Ectodermal cell (in vitro differentiated cells): Measurements from ENCODE around the gene CSNK1G3. TPM values are rescaled to one million over a fixed set of nuclear protein-coding genes. Genes with fewer than 3 reads are reported as not detected.
"Not testable (repeated sequence)": the region's sequence is repeated elsewhere in the genome, so short reads cannot be mapped to it uniquely, and the experiment has no call there.

Experiments
- H3K27ac ChIP-seq: 2 replicates; pipeline ENCODE4 v1.7.0; 2013; ENCODE audit warnings: mild to moderate bottlenecking, low read depth, low read length; ENCODE audit not compliant: insufficient read depth, poor library complexity, severe bottlenecking
- H3K27me3 ChIP-seq: 2 replicates; pipeline ENCODE4 v1.7.0; 2013; ENCODE audit warnings: mild to moderate bottlenecking, low read length; ENCODE audit not compliant: insufficient read depth, control insufficient read depth, poor library complexity, severe bottlenecking
- H3K36me3 ChIP-seq: one replicate; pipeline ENCODE4 v1.7.0; 2013; ENCODE audit warnings: low read length; ENCODE audit not compliant: control insufficient read depth, insufficient read depth
- H3K4me1 ChIP-seq: one replicate; pipeline ENCODE4 v1.7.0; 2013; ENCODE audit warnings: low read length; ENCODE audit not compliant: control insufficient read depth, insufficient read depth
- H3K4me3 ChIP-seq: 2 replicates; pipeline ENCODE4 v1.7.0; 2013; ENCODE audit warnings: low read depth, low read length, control low read depth; ENCODE audit not compliant: insufficient read depth
- H3K9me3 ChIP-seq: 2 replicates; pipeline ENCODE4 v1.7.0; 2013; ENCODE audit warnings: mild to moderate bottlenecking, low read length, moderate library complexity; ENCODE audit not compliant: control insufficient read depth
- WGBS, 2 experiments: methylation state at CpG; one replicate each; pipeline ENCODE4 v1.1.7; 2013; ENCODE audit warnings: missing lambda C conversion rate in 2 of 2; 5-methylcytosine and 5-hydroxymethylcytosine counted together
- polyA plus RNA-seq, 4 experiments: library from polyadenylated mRNA; stranded (reverse); fragments of 50-300 nt; gene quantifications; one replicate each; pipeline ENCODE4 v1.2.3, GENCODE V29; 2013

The CSNK1G3 gene
- polyA plus RNA-seq (2013, experiment 1 of 4) = 45.5 TPM
- polyA plus RNA-seq (2013, experiment 2 of 4) = 45.3 TPM
- polyA plus RNA-seq (2013, experiment 3 of 4) = 45.5 TPM
- 44.9 TPM for polyA plus RNA-seq (2013, experiment 4 of 4)

DNA sequence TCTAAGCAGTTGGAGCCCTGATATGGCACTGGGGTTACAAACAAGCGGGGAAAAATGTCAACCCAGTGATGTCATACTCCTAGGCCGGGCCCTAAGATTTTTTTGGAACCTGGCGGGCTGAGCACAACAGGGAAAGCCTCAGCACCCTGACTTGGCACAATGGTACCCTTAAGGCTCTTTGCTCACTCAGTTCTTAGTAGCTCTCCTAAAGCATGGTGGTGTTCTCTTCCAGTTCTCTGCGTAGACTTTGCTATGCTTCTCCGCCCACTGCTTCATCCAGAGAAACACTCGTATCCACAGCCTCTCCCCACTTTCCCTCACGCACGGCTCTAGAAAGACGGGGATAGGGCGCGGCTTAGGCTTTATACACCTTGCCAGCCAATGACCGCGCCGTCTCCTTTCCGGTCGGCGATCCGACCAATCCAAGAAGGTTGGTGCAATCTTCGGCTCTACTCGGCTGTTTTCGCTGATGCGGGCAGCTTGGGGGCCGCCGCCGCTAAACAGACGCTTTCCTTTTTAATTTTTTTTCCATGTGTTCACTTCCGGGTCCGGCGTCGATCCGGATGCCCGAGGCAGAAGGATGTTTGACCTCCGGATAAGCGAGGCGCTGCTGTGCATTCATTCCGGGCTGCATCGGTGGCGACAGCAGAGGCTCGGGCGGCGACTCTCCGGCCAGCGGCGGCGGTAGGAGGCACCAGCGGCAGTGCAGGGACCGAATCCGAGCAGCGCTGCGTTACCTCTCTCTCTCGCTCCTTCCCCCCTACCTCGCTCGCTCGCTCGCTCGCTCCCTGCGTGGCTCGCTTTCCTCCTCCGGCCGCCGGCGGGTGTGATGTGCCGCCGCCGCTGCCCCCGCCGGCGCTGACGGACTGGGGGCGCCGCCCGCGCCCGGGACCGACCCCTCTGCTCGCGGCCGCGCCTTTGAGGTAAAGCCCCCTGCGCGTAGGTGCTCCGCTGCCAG lies at the start of gene CSNK1G3:
TSS of gene CSNK1G3 (plus strand) at position 530 of the 958 bp plus-strand sequence. CDS start 33,487 bp downstream, outside the sequence.
- Histone ChIP-seq H3K4me1 (peaks cover 17% of the 10 kb centered on the region), H3K27ac (peak within 1 kb of the TSS; percentile 91), H3K36me3 (no peaks in the 10 kb centered on the region), H3K27me3 (no peaks in the 10 kb centered on the region), H3K4me3 (peak within 1 kb of the TSS; percentile 82), H3K9me3 (no peaks in the 10 kb centered on the region)
- 1% methylated on average over 82 of the region's 82 CpGs for WGBS, 2 experiments

GRCh38 chr5:123466839-123467238 lies 45.1 kb upstream of the CSNK1G3 start:
- H3K27ac ChIP-seq = not testable (repeated sequence)
- WGBS, 2 experiments = 76 to 94% methylated on average over 1 of the region's 1 CpG

DNA sequence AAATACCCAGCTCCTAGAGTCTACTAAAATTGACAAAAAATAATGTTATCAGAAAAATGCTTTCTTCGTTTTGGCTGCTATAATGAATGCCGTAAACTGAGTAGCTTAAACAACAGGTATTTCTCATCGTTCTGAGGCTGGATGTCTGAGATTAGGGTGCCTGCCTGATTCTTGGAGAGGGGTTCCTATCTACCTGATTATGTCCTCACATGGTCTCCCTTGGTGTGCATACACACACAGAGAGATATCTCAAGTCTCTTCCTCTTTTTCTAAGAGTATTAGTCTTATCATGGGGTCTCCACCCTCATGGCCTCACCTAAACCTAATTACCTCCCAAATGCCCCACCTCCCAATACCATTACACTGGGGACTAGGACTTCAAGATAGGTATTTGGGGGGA lies 40.6 kb upstream of the CSNK1G3 start:
- H3K27me3 ChIP-seq = no peaks in the 10 kb centered on the region

More at GRCh38 chr5:123466839-123467238, 45.1 kb upstream of the CSNK1G3 start:
- H3K4me1 ChIP-seq, H3K36me3 ChIP-seq, H3K9me3 ChIP-seq, H3K4me3 ChIP-seq, H3K27me3 ChIP-seq: not testable (repeated sequence)

DNA sequence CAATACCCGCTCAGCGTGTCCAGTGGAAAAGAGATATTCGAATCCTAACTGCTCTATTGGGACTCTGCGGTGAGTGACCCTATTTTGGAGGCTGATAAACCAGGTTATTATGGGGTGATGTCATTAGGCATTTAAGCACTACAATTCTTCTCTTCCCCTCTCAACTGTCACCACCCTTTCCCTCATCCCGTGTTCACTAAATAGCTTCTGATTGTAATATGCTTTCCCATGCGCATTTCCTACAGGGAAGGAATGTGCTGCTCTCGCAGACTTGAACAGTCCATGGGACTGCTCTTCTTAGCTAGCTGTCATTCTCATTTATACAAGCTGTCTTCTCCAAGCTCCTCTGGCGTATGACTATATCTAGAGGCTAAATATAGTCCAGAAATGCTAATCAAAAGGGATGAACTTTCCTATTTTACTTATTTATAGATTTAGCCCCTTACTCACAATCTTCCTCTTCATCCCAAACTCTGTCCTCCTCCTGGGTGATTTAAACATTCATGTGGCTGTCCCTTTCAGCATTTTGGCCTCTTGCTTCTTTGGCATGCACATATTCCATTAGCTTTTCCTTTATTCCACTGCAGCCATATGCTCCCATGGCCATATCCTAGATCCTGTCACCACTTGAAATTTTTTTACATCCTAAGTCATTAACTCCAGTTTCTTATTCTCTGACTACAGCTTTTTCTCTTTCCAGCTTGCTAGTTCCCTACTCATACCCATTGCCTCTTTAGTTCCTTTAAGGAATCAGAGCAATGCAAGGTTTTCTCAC lies 39.6 kb upstream of the CSNK1G3 start:
- Histone ChIP-seq H3K27ac (no peak overlapping the region), H3K36me3 (no peaks in the 10 kb centered on the region), H3K4me1 (no peaks in the 10 kb centered on the region), H3K4me3 (no peak overlapping the region), H3K27me3 (no peaks in the 10 kb centered on the region), H3K9me3 (no peaks in the 10 kb centered on the region)
- 86 to 88% methylated on average over 8 of the region's 8 CpGs for WGBS, 2 experiments

More for the DNA sequence above, 40.6 kb upstream of the CSNK1G3 start:
- no peak overlapping the region for H3K27ac ChIP-seq
- no peak overlapping the region for H3K4me3 ChIP-seq
- H3K4me1 ChIP-seq = no peaks in the 10 kb centered on the region
- 94 to 100% methylated on average over 3 of the region's 3 CpGs for WGBS, 2 experiments
- H3K36me3 ChIP-seq = no peaks in the 10 kb centered on the region
- no peaks in the 10 kb centered on the region for H3K9me3 ChIP-seq

DNA sequence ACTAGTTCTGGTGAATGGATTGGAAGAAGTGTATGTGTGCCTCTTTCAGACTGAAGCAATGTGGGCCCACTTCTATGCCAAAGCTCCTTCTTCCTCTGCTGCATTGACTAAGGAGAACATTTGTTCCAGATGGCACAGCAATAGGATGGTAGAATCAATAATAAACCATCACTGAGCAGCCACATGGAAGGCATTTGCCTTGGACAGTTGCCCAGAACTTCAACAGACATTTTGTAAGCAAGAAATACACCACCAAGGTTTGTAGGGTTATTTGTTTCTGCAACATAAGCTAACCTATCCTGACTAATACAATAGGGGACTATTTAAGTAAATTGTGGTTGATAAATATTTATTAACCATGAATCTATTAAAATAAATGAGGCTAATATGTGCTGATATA lies 37.7 kb upstream of the CSNK1G3 start:
- Histone ChIP-seq H3K9me3 (no peaks in the 10 kb centered on the region), H3K4me3 (no peak overlapping the region), H3K36me3 (no peaks in the 10 kb centered on the region), H3K27ac (no peak overlapping the region), H3K4me1 (no peaks in the 10 kb centered on the region), H3K27me3 (no peaks in the 10 kb centered on the region)

DNA sequence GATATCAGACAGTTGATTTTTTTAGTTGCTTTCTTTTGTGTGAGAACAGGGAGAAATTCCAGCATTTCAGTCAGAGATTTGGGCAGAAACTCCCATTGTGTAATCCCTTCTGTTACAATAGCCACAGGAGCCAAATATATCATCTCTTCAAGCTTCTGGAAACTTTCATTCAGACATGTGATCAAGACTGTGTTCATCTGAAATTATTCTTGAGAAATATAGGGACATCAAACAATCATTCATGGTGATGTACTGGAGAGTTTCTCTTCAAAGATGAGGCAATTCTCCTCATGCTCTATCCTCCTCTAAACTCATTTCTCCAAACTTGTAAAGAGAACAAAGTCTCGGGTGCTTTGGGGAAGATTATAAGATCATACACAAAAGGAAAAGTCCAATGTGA lies 35.2 kb upstream of the CSNK1G3 start:
- Histone ChIP-seq H3K9me3 (no peaks in the 10 kb centered on the region), H3K4me1 (no peaks in the 10 kb centered on the region), H3K36me3 (no peaks in the 10 kb centered on the region), H3K27ac (no peak overlapping the region), H3K4me3 (no peak overlapping the region), H3K27me3 (no peaks in the 10 kb centered on the region)
- WGBS, 2 experiments = 96 to 100% methylated on average over 1 of the region's 1 CpG

DNA sequence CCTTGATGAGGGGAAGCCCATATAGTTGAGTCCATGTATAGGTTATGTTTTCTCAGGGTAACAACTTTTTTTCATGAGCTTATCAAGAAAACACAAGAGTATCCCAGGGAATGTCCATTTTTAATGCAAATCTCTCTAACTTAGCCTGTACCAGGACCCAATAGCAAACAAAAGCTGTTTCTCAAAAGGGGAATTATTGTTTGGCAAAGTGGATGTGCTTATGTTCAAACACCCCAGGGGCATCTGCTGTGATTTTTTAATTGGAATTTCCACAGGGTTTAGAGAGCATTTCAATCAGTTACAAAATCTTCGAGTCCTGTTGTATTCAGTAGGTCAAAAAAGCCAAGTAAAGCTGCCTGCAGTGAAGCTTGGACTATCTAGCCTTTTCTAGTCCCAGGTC lies 33.4 kb upstream of the CSNK1G3 start:
- Histone ChIP-seq H3K4me3 (no peak overlapping the region), H3K9me3 (no peaks in the 10 kb centered on the region), H3K36me3 (no peaks in the 10 kb centered on the region), H3K4me1 (no peaks in the 10 kb centered on the region), H3K27ac (no peak overlapping the region), H3K27me3 (no peaks in the 10 kb centered on the region)
- 92 to 97% methylated on average over 1 of the region's 1 CpG for WGBS, 2 experiments

GRCh38 chr5:123482258-123482657 lies 29.7 kb upstream of the CSNK1G3 start:
- WGBS, 2 experiments = 92 to 94% methylated on average over 4 of the region's 4 CpGs

GRCh38 chr5:123483446-123484077 lies 28.4 kb upstream of the CSNK1G3 start:
- H3K36me3 ChIP-seq = no peaks in the 10 kb centered on the region
- H3K27me3 ChIP-seq = no peaks in the 10 kb centered on the region
- no peak overlapping the region for H3K27ac ChIP-seq
- H3K4me3 ChIP-seq = no peak overlapping the region
- no peaks in the 10 kb centered on the region for H3K9me3 ChIP-seq
- H3K4me1 ChIP-seq = no peaks in the 10 kb centered on the region

More at GRCh38 chr5:123482258-123482657, 29.7 kb upstream of the CSNK1G3 start:
- Histone ChIP-seq H3K4me3 (no peak overlapping the region), H3K9me3 (no peaks in the 10 kb centered on the region), H3K4me1 (no peaks in the 10 kb centered on the region), H3K36me3 (no peaks in the 10 kb centered on the region), H3K27me3 (no peaks in the 10 kb centered on the region), H3K27ac (no peak overlapping the region)

DNA sequence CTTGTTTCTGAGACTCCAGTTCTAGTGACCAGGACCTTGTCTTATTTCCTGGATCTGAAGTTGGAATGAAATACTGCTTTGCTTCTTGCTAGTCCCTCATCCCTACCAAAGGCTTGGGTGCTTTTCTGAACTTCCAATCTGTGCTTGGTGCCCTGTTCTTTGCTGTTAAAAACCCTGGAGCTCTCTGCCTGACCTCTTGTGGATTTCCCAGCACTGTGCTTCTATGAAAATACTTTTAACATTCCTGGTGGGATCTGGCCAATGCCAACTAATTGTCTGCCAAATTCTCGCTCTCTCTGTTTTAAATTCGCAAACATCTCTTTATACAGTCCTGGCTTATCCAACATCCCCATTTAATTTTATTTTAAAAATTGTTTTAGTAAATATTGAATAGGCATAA lies 26.7 kb upstream of the CSNK1G3 start:
- Histone ChIP-seq H3K4me3 (no peak overlapping the region), H3K27ac (no peak overlapping the region), H3K27me3 (no peaks in the 10 kb centered on the region), H3K9me3 (no peaks in the 10 kb centered on the region), H3K36me3 (no peaks in the 10 kb centered on the region), H3K4me1 (no peaks in the 10 kb centered on the region)
- WGBS, 2 experiments = 71 to 100% methylated on average over 1 to 2 of the region's 2 CpGs
